Fibroblast of the conjunctiva (primary cell): ENCODE results near the gene NCOR2.
A peak's percentile ranks its signal among the peaks of the same experiment; 100 is the strongest.

ENCODE experiments used
- DNase-seq: peaks from one replicate; pipeline ENCODE4 v3.0.0-alpha.2; 2010; ENCODE audit warnings: low read depth

NCOR2 gene

GRCh38 chr12:124543052-124543589 is 24.3 kb downstream of the NCOR2 start:
- peak; percentile 14 for DNase-seq

- no peak for DNase-seq
These were observed 25.1 kb downstream of the NCOR2 start for GRCh38 chr12:124542021-124542949.

GRCh38 chr12:124541322-124541721 is 26.1 kb downstream of the NCOR2 start:
- no peak for DNase-seq

- DNase-seq, result no peak
These were observed 28.0 kb downstream of the NCOR2 start for GRCh38 chr12:124539084-124540041.

- DNase-seq, result no peak
These were observed 29.0 kb downstream of the NCOR2 start for GRCh38 chr12:124538194-124539082.

- DNase-seq, result no peak
These were observed 29.8 kb downstream of the NCOR2 start for GRCh38 chr12:124537525-124538193.

GRCh38 chr12:124536641-124537040 is 30.8 kb downstream of the NCOR2 start:
- no peak for DNase-seq

GRCh38 chr12:124534776-124535740 is 32.4 kb downstream of the NCOR2 start:
- no peak for DNase-seq

- DNase-seq, result no peak
These were observed 34.0 kb downstream of the NCOR2 start for GRCh38 chr12:124533456-124533855.

- DNase-seq, result no peak
These were observed 34.4 kb downstream of the NCOR2 start for GRCh38 chr12:124532967-124533366.

- no peak for DNase-seq
These were observed 35.1 kb downstream of the NCOR2 start for GRCh38 chr12:124532331-124532750.

- DNase-seq, result no peak
These were observed 35.5 kb downstream of the NCOR2 start for GRCh38 chr12:124531906-124532305.

GRCh38 chr12:124531281-124531745 is 36.1 kb downstream of the NCOR2 start:
- no peak for DNase-seq

GRCh38 chr12:124530637-124531263 is 36.7 kb downstream of the NCOR2 start:
- DNase-seq, result no peak

- DNase-seq, result no peak
These were observed 37.7 kb downstream of the NCOR2 start for GRCh38 chr12:124529565-124530276.

GRCh38 chr12:124527861-124528561 is 39.4 kb downstream of the NCOR2 start:
- no peak for DNase-seq

GRCh38 chr12:124525927-124526692 is 41.3 kb downstream of the NCOR2 start:
- no peak for DNase-seq
